Measurements from ENCODE around the gene TNNC2. TPM values are rescaled to one million over a fixed set of nuclear protein-coding genes. Genes with fewer than 3 reads are reported as not detected.

The TNNC2 gene
- total RNA-seq, 2 donors from 2014 or later: 2.9 to 3.8 TPM

DNA sequence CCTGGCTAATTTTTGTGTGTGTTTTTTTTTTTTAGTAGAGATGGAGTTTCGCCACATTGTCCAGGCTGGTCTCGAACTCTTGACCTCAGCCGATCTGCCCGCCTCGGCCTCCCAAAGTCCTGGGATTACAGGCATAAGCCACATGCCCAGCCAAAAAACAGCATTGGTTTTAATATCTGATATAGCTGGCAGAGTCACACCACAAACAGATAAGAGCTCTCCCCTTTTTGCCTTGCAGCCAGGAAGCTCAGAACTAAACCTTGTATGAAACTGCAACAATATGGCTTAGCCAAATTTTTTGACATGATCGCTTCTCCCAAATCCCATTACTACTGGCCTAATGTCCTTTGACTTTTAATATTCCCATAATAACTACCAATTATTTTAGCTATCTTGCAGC is 25.2 kb upstream of the TNNC2 start:
- Histone ChIP-seq H3K27ac (no peak overlapping the region), H3K4me3 (no peak overlapping the region), H3K9me3 (no peaks in the 10 kb centered on the region), H3K4me1 (peaks cover 6% of the 10 kb centered on the region), H3K36me3 (no peaks in the 10 kb centered on the region), H3K9ac (ENCODE audit: low read depth in 2 of 2, low read length in 2 of 2) (no peak overlapping the region), H3K27me3 (no peaks in the 10 kb centered on the region)
- no peak for TF ChIP-seq CTCF (IDR thresholded peaks at IDR 0.05)
- intact Hi-C loops (cut with DNase I): no loop called here
- no peak for DNase-seq

DNA sequence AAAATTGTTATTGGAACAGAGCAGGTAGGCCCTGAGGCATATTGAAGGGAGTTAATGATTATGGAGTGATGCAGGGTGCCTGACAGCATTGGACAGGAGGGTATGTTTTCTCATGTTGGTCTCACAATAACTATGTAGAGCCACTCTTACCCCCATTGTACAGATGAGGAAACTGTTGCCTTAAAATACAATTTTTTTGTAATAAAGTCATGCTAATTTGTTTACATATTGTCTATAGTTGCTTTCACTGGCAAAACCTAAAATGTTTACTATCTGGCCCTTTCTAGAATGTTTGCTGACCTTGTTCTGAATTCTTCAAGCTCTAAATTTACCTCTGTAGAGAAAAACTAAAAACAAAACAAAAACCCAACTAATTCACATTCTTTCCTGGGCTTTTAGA is 24.4 kb upstream of the TNNC2 start:
- H3K27ac ChIP-seq: no peak overlapping the region
- H3K4me3 ChIP-seq: no peak overlapping the region
- no peaks in the 10 kb centered on the region for H3K27me3 ChIP-seq
- no peaks in the 10 kb centered on the region for H3K9me3 ChIP-seq
- intact Hi-C loops (cut with DNase I): no loop called here
- no peaks in the 10 kb centered on the region for H3K36me3 ChIP-seq
- DNase-seq: no peak
- H3K4me1 ChIP-seq: peaks cover 6% of the 10 kb centered on the region
- H3K9ac ChIP-seq (ENCODE audit: low read depth in 2 of 2, low read length in 2 of 2): no peak overlapping the region
- no peak for TF ChIP-seq CTCF (IDR thresholded peaks at IDR 0.05)

GRCh38 chr20:45850926-45851325 is 23.8 kb upstream of the TNNC2 start:
- no peak overlapping the region for H3K9ac ChIP-seq (ENCODE audit: low read depth in 2 of 2, low read length in 2 of 2)
- no peaks in the 10 kb centered on the region for H3K9me3 ChIP-seq
- peaks cover under 1% of the 10 kb centered on the region for H3K4me1 ChIP-seq
- H3K27ac ChIP-seq: no peak overlapping the region
- TF ChIP-seq CTCF (IDR thresholded peaks at IDR 0.05): no peak
- intact Hi-C loops (cut with DNase I): no loop called here
- H3K4me3 ChIP-seq: no peak overlapping the region
- H3K36me3 ChIP-seq: peaks cover 2% of the 10 kb centered on the region
- no peak for DNase-seq
- no peaks in the 10 kb centered on the region for H3K27me3 ChIP-seq

DNA sequence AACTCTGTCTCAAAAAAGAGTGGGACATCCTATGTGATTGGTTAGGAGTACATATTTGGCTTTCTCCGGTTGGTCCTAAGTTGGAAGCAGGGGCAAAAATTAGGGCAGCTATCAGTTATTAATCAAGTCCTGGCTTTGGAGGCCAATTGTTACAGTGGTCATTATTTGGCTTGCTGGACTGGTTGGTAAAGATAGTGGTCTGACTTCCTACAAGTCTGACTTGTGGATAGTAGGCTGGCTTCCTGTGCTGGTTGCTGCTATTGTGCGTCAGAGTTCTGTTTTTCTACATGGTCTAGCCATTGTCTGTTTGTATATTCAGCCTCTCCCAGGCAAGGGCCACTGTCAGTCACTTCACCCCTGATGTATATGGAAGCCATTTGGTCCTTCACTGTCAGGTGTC is 23.1 kb upstream of the TNNC2 start:
- intact Hi-C loops (cut with DNase I): no loop called here
- Histone ChIP-seq H3K36me3 (peaks cover 3% of the 10 kb centered on the region), H3K4me3 (no peak overlapping the region), H3K4me1 (no peaks in the 10 kb centered on the region), H3K9ac (ENCODE audit: low read depth in 2 of 2, low read length in 2 of 2) (no peak overlapping the region), H3K9me3 (no peaks in the 10 kb centered on the region), H3K27me3 (no peaks in the 10 kb centered on the region), H3K27ac (no peak overlapping the region)
- no peak for TF ChIP-seq CTCF (IDR thresholded peaks at IDR 0.05)
- no peak for DNase-seq

- Histone ChIP-seq H3K4me3 (no peak overlapping the region), H3K36me3 (peaks cover 3% of the 10 kb centered on the region), H3K27ac (no peak overlapping the region), H3K9me3 (no peaks in the 10 kb centered on the region), H3K9ac (ENCODE audit: low read depth in 2 of 2, low read length in 2 of 2) (no peak overlapping the region), H3K4me1 (no peaks in the 10 kb centered on the region), H3K27me3 (no peaks in the 10 kb centered on the region)
- intact Hi-C loops (cut with DNase I): no loop called here
- TF ChIP-seq CTCF (IDR thresholded peaks at IDR 0.05): no peak
- no peak for DNase-seq
Observed at GRCh38 chr20:45848969-45849582, 22.0 kb upstream of the TNNC2 start.

Measured in colonic mucosa (tissue), 4 donors.